ENCODE data around the gene PRKAG2. TPM values are rescaled to one million over a fixed set of nuclear protein-coding genes. Genes with fewer than 3 reads are reported as not detected.

Gene PRKAG2
- total and polyA plus RNA-seq, 2 of the 13 experiments (the other 11 are each of a cell fraction or from before 2014, with no cell fraction given) = 0.90 to 1.3 TPM

- TF ChIP-seq ZIK1 (CRISPR knock-in tag; IDR thresholded peaks at IDR 0.05; ENCODE audit: borderline replicate concordance, low read depth) = no peak
- TF ChIP-seq ZNF713 (CRISPR knock-in tag; IDR thresholded peaks at IDR 0.05) = no peak
- TF ChIP-seq ZNF780A (CRISPR knock-in tag; IDR thresholded peaks at IDR 0.05) = no peak
- no peak for TF ChIP-seq ATM (IDR thresholded peaks at IDR 0.05; ENCODE audit: borderline replicate concordance)
- TF ChIP-seq ZNF20 (CRISPR knock-in tag; IDR thresholded peaks at IDR 0.05) = no peak
- no peak for TF ChIP-seq ZNF33A (CRISPR knock-in tag; IDR thresholded peaks at IDR 0.05; ENCODE audit: borderline replicate concordance)
- TF ChIP-seq ZXDC (CRISPR knock-in tag; IDR thresholded peaks at IDR 0.05) = no peak
- TF ChIP-seq TBP (CRISPR knock-in tag; IDR thresholded peaks at IDR 0.05) = no peak
- no peak for TF ChIP-seq KMT2A (CRISPR knock-in tag; IDR thresholded peaks at IDR 0.05)
- TF ChIP-seq ZNF556 (CRISPR knock-in tag; IDR thresholded peaks at IDR 0.05; ENCODE audit: borderline replicate concordance) = no peak
- TF ChIP-seq, protein P1, sequence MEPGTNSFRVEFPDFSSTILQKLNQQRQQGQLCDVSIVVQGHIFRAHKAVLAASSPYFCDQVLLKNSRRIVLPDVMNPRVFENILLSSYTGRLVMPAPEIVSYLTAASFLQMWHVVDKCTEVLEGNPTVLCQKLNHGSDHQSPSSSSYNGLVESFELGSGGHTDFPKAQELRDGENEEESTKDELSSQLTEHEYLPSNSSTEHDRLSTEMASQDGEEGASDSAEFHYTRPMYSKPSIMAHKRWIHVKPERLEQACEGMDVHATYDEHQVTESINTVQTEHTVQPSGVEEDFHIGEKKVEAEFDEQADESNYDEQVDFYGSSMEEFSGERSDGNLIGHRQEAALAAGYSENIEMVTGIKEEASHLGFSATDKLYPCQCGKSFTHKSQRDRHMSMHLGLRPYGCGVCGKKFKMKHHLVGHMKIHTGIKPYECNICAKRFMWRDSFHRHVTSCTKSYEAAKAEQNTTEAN (CRISPR knock-in tag; conservative IDR thresholded peaks at IDR 0.05) = no peak
- TF ChIP-seq XBP1 (CRISPR knock-in tag; IDR thresholded peaks at IDR 0.05) = no peak
Observed at GRCh38 chr7:151868396-151869108, 8.4 kb downstream of the PRKAG2 start (continued).
